HEK293 (cell line): ENCODE results near the gene PLSCR1.

Experiments used
- ZBTB20 ChIP-seq: fragments of 450-650 bp; formaldehyde crosslinking; IDR thresholded peaks from 2 replicates; pipeline ENCODE4 v1.5.1; 2016; ENCODE audit warnings: missing biosample characterization, missing genetic modification characterization
- ZNF169 ChIP-seq: fragments of 450-650 bp; formaldehyde crosslinking; IDR thresholded peaks from 2 replicates; pipeline ENCODE4 v1.5.1; 2016; ENCODE audit warnings: missing biosample characterization, missing genetic modification characterization
- ZNF175 ChIP-seq: fragments of 450-650 bp; formaldehyde crosslinking; IDR thresholded peaks from 2 replicates; pipeline ENCODE4 v1.5.1; 2016; ENCODE audit warnings: missing biosample characterization, missing genetic modification characterization
- ZNF350 ChIP-seq: fragments of 450-650 bp; formaldehyde crosslinking; IDR thresholded peaks from 2 replicates; pipeline ENCODE4 v1.5.0; 2017; ENCODE audit warnings: missing biosample characterization, mild to moderate bottlenecking, missing genetic modification characterization

GRCh38 chr3:146544002-146544928 lies at the start of gene PLSCR1:
- peak; percentile 89 for TF ChIP-seq ZBTB20 (tag by site-specific recombination)
- TF ChIP-seq ZNF175 (tag by site-specific recombination): no peak
- no peak for TF ChIP-seq ZNF350 (tag by site-specific recombination)
- no peak for TF ChIP-seq ZNF169
